B cell (primary cell): Measurements from ENCODE around the gene ATP10A.

ENCODE experiments used
- EZH2 ChIP-seq: IDR thresholded peaks from 2 replicates; pipeline ENCODE4 v1.6.1; 2012; ENCODE audit warnings: borderline replicate concordance, low read depth, mild to moderate bottlenecking, moderate library complexity, low read length; ENCODE audit not compliant: insufficient read depth, poor library complexity, severe bottlenecking
- TF ChIP-seq, protein P1 (sequence below): fragments of 200-600 bp; IDR thresholded peaks from one replicate; pipeline ENCODE4 v1.8.0; 2022; ENCODE audit warnings: antibody characterized with exemption, mild to moderate bottlenecking

DNA sequence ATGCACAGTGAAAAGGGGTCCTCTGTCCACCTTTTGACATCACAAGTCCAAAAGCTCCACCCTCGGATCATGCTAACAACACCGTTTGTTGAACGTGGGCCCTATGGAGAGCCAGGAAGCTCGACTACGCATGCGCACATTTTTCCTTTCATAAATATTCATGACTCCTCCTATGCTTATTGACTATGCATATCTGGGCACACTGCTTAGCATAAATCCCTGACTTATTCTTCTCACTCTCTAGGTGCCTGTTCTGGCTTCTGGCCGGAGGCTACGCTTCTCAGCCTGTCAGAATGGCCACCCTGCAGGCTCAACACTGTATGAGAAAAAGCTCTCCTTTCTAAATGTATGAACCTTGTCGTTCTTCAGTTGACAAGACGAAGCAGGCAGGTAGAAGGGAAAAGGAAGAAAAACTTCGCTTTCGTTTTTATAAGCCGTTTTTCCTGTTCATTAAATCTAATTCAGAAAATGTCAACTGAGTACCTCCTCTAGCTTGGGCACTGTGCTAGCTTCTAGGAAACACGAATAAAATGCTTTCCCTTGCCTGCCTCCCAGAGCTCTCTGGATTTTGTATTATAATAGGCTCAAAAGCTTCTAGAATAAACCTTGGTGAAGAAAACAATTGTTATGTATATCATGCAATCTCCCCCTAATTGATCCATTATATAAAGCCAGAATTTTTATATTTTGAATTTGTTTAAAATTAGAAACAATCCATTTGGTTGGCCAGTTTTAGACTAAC, 207.7 kb downstream of the ATP10A start:
- TF ChIP-seq, protein P1, sequence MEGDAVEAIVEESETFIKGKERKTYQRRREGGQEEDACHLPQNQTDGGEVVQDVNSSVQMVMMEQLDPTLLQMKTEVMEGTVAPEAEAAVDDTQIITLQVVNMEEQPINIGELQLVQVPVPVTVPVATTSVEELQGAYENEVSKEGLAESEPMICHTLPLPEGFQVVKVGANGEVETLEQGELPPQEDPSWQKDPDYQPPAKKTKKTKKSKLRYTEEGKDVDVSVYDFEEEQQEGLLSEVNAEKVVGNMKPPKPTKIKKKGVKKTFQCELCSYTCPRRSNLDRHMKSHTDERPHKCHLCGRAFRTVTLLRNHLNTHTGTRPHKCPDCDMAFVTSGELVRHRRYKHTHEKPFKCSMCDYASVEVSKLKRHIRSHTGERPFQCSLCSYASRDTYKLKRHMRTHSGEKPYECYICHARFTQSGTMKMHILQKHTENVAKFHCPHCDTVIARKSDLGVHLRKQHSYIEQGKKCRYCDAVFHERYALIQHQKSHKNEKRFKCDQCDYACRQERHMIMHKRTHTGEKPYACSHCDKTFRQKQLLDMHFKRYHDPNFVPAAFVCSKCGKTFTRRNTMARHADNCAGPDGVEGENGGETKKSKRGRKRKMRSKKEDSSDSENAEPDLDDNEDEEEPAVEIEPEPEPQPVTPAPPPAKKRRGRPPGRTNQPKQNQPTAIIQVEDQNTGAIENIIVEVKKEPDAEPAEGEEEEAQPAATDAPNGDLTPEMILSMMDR: no peak
- TF ChIP-seq EZH2: no peak
